Activated T-cell treated with anti-CD3 and anti-CD28 coated beads, Interleukin-2, amount 50 U/mL, for 4 hours (primary cell): ENCODE results near the gene SPATA31A5. TPM values are rescaled to one million over a fixed set of nuclear protein-coding genes. Genes with fewer than 3 reads are reported as not detected.
"Not testable (repeated sequence)": the region's sequence is repeated elsewhere in the genome, so short reads cannot be mapped to it uniquely, and the experiment has no call there.

Experiments
- ATAC-seq, 2 donors: fragments of 200-7000 bp; cut with Tn5 transposase; one replicate each; pipeline ENCODE4 v1.10.0; 2021
- DNase-seq: peaks from one replicate; pipeline ENCODE4 v3.0.0-alpha.2; 2020
- H3K27me3 Mint-ChIP-seq: one replicate; pipeline ENCODE4 v1.8.0; 2021; ENCODE audit warnings: low read depth, mixed read lengths
- H3K36me3 Mint-ChIP-seq: one replicate; pipeline ENCODE4 v1.8.0; 2022; ENCODE audit warnings: mixed read lengths; ENCODE audit not compliant: insufficient read depth
- H3K4me1 Mint-ChIP-seq: one replicate; pipeline ENCODE4 v1.8.0; 2021; ENCODE audit warnings: low read depth, mixed read lengths
- H3K4me3 Mint-ChIP-seq: one replicate; pipeline ENCODE4 v1.8.0; 2021; ENCODE audit warnings: mild to moderate bottlenecking, moderate library complexity, mixed read lengths
- H3K9me3 Mint-ChIP-seq: one replicate; pipeline ENCODE4 v1.8.0; 2021; ENCODE audit warnings: mixed read lengths
- total RNA-seq, 3 donors: library from RNA; stranded (reverse); gene quantifications; one replicate each; pipeline ENCODE4 v1.2.1, GENCODE V29; 2021

Gene SPATA31A5
- not detected for total RNA-seq

- not testable (repeated sequence) for H3K27me3 Mint-ChIP-seq, H3K9me3 Mint-ChIP-seq, H3K4me3 Mint-ChIP-seq, DNase-seq, ATAC-seq, H3K4me1 Mint-ChIP-seq, H3K36me3 Mint-ChIP-seq
Observed at GRCh38 chr9:60914107-60914506, at the start of gene SPATA31A5. TSS of gene SPATA31A5 (plus strand) at chr9:60914407. CDS start at chr9:60914436, 29 bp downstream.

DNA sequence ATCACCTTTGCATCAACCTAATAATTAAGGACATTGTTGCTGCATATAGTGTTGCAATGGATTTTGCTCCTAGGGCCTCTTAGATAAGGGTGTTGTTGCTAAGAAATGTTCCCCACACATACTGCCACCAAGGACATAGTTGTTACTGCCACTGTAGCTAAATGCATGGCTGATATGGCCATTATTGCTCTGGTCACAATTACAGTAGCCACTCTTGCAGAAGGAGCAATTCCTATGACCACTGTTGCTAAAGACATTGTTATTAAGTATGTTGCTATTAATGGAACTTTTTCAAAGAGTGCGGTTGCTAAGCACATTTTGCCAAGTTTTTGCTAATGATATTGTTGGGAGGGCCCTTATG is 48.8 kb downstream of the SPATA31A5 start:
- not testable (repeated sequence) for ATAC-seq, DNase-seq, H3K4me1 Mint-ChIP-seq, H3K9me3 Mint-ChIP-seq, H3K4me3 Mint-ChIP-seq, H3K36me3 Mint-ChIP-seq, H3K27me3 Mint-ChIP-seq

GRCh38 chr9:60966382-60966781 is 52.2 kb downstream of the SPATA31A5 start:
- H3K27me3 Mint-ChIP-seq, H3K36me3 Mint-ChIP-seq, DNase-seq, H3K9me3 Mint-ChIP-seq, H3K4me3 Mint-ChIP-seq, H3K4me1 Mint-ChIP-seq, ATAC-seq: not testable (repeated sequence)
